ENCODE results near the gene ARHGEF28.

The ARHGEF28 gene

GRCh38 chr5:73789851-73790281 lies 163.9 kb downstream of the ARHGEF28 start:
- DNase-seq: no peak

DNA sequence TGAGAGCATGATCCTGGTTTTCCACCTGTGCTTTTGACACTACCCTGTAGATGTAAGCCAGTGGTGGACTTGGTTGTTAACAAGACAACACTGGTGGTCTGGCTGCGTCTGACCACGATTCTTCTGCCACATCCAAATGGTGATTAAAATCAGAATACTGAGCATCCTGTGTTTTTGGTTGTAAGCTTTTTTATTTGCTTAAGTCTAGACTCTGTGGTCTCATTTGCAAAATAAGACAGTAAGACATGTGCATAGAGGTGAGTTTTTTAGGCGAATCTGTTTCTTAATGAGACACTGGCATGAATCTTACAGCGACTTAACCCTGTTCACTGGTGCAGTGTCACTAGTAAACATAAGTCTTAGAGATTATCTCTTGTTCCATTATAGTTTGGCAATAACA lies 165.4 kb downstream of the ARHGEF28 start:
- DNase-seq: no peak

GRCh38 chr5:73792687-73793320 lies 166.8 kb downstream of the ARHGEF28 start:
- peak; percentile 65 for DNase-seq

GRCh38 chr5:73793911-73794310 lies 167.9 kb downstream of the ARHGEF28 start:
- no peak for DNase-seq

GRCh38 chr5:73796164-73797131 lies 170.5 kb downstream of the ARHGEF28 start:
- DNase-seq: peak; percentile 94

GRCh38 chr5:73797132-73797510 lies 171.1 kb downstream of the ARHGEF28 start:
- no peak for DNase-seq

GRCh38 chr5:73799401-73799972 lies 173.5 kb downstream of the ARHGEF28 start:
- DNase-seq: no peak

DNA sequence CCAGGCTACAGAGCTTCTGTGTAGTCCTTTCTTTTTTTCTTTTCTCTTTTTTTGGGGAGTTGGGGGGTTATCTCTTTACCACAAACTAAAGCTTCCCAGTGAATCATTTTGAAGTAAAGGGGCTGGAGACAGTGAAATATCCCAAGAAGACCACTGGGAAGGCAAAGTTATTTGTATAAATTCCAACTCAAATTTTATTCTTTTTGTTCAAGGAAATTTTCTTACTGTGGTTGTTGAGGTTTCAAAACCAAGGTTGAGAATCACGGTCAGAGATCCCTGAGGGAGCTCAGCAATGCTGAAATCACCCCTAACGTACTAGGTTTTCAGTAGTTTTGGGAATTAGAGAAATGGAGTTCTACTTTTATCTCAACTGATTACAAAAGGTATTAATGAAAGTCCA lies 175.7 kb downstream of the ARHGEF28 start:
- DNase-seq: peak; percentile 62

- no peak for DNase-seq
Observed at GRCh38 chr5:73805449-73805848, 179.5 kb downstream of the ARHGEF28 start.

- DNase-seq: no peak
Observed at GRCh38 chr5:73808911-73809310, 182.9 kb downstream of the ARHGEF28 start.

GRCh38 chr5:73810429-73810828 lies 184.4 kb downstream of the ARHGEF28 start:
- no peak for DNase-seq

GRCh38 chr5:73812457-73812856 lies 186.5 kb downstream of the ARHGEF28 start:
- peak; percentile 20 for DNase-seq

GRCh38 chr5:73812962-73813588 lies 187.1 kb downstream of the ARHGEF28 start:
- no peak for DNase-seq

DNA sequence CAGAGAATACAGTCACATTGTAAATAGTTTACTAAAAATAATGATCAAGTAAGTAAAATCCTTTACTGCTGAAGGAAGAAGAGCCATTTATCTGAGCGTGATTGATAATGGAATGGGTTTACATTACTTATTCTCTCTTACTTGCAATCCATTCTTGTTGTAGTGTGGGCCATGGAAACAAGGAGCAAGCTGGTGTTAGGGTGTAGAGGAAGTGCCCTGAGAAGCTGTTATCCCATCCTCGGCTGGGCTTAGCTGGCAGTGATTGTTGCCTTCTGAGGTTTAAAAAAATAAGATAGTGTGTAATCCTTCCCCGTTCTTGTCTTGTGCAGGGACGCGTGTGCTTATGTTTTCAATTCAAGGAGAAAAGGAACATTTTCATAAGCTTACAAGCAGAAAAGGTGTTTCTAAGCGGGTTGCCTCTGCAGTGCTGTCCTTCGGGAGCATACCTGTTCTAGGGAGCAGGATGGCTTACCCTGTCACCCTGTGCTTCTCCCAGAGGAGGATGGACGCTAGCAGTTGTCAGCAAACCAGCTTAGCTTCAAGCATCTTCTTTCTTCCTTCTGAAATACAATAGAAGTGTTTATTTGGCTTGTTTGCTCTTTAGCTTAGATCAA lies 188.3 kb downstream of the ARHGEF28 start:
- no peak for DNase-seq

DNA sequence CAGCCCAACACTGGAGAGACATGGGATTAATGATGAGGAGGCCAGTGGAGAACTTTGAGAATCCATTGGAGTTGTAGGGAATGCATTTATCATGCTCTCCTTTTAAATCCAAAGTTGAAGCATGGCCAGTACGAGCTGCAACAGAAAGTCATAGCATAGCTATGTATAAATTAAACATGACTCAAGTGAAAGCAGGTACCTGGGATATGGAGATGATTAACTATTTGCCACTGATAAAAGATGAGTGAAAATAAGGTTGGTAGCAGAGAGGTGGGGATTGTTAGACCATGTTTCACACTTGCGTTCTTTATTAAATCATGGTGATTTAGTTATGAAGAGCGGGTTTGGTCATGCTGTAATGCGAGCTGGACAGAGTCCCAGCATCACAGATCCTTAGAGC lies 189.6 kb downstream of the ARHGEF28 start:
- DNase-seq: peak; percentile 42

DNA sequence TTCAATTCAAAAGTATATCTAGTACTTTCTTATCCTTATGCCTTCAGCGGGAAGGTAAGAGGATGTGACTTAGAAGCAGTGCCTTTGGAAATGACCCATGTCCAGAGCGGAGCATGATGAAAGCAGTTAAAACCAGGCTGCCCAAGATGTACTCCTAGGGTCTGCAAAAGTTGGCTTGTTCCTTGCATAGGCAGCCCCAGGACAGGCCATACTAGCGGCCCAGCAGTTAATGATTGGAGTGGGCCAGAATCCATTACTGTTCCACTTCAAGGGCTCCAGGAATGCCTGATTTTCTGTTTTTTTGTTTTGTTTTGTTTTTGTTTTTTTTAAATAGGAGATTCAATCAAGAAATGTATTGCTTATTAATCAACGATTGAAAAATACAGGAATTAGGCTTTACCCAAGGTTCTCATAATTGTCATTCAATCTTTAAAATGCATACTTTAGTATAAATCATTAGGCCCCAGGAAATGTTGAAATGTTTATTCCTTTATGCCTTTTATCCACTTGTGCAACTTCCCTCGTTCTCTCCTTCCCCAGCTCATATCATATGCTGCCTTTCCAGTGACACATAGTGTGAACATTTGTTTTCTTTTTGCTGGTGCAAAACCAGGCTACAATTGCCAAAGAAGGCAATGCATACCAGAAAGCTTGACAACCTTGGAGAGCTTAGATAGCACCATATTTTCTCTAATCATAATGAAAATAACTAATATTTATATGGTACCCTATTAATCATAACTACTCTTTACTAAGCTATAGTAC lies 190.8 kb downstream of the ARHGEF28 start:
- peak; percentile 81 for DNase-seq

DNA sequence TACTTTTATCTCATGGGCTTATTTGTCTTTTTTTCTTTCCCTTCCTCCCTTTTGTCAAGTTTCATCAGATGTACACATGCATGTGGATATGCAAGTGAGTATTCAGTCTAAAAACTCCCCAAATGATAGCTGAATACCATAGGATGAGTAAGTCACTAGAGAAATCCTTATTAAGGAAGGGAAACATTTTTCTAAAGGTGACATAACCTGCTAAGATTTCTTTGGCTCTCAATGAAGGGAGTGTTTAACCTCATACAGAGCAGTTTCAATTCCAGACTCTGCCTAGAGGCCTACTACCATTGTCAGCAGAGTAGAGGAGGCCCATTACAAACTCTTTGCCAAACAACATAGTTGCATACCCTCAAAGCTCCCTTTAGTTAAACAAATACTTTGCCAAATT lies 192.4 kb downstream of the ARHGEF28 start:
- peak; percentile 80 for DNase-seq

DNA sequence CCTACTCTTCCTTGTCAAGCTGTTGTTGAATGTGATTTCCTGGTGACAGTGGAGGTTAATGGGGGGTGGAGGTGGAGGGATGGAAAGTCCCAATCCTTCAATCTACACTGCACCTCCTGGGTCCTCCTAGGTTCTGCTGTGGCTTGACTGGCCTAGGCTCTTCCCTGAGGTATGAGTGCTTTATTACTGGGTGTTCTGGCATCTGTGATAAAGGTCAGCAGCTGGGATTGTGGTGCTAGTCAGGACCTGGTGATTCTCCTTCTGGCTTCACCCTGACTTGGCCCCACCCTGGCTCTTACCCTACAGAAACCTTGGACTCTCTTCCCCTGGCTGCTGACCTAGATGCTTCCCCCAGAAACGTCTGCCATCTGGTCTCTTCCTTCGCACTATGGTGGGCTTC lies 194.3 kb downstream of the ARHGEF28 start:
- no peak for DNase-seq

- DNase-seq: no peak
Observed at GRCh38 chr5:73821003-73821402, 195.0 kb downstream of the ARHGEF28 start.

- DNase-seq: peak; percentile 30
Observed at GRCh38 chr5:73822278-73822988, 196.4 kb downstream of the ARHGEF28 start.

GRCh38 chr5:73822989-73823339 lies 197.0 kb downstream of the ARHGEF28 start:
- DNase-seq: no peak
